ENCODE results near the gene MXRA8. TPM values are rescaled to one million over a fixed set of nuclear protein-coding genes. Genes with fewer than 3 reads are reported as not detected.
A peak's percentile ranks its signal among the peaks of the same experiment; 100 is the strongest.

The MXRA8 gene
- total and polyA plus RNA-seq, 9 of the 15 experiments (the other 6 are each of a cell fraction or from before 2014, with no cell fraction given): 0.66 to 11.3 (median 6.3) TPM

GRCh38 chr1:1354271-1355247, 3.8 kb downstream of the MXRA8 start (continued):
- TF ChIP-seq CCNT2 (IDR thresholded peaks at IDR 0.05; ENCODE audit: borderline replicate concordance, extremely low read depth, insufficient read length, low read depth, low read length): peak; percentile 26

- Histone ChIP-seq H4K20me1 (replicated peaks; ENCODE audit: control insufficient read depth, insufficient read depth, low read length) (peaks cover 3% of the 10 kb centered on the region; the same call in 1 of the 2 replicates), H3K4me3 (no peak overlapping the region), H3K9ac (ENCODE audit: insufficient read depth in 1 of 2, low read depth in 2 of 2, low read length in 2 of 2) (peak overlapping the region in 1 of 2 experiments; percentile 69; a peak in 2 of 4 replicates), H3K36me3 (ENCODE audit: control insufficient read depth, insufficient read depth, low read length) (no peaks in the 10 kb centered on the region), H3K79me2 (ENCODE audit: control insufficient read depth, insufficient read depth, low read length) (peaks cover 16% of the 10 kb centered on the region), H3K4me2 (ENCODE audit: insufficient read depth, low read length) (no peak overlapping the region), H3K9me3 (replicated peaks; ENCODE audit: control insufficient read depth, insufficient read depth, low read depth, low read length) (no peaks in the 10 kb centered on the region), H3K27ac (ENCODE audit: extremely low read depth, low read depth, low read length) (no peak overlapping the region), H3K27me3 (ENCODE audit: control insufficient read depth in 2 of 2, insufficient read depth in 2 of 2, low read length in 2 of 2) (no peaks in the 10 kb centered on the region), H2AFZ (ENCODE audit: low read depth, low read length) (no peak overlapping the region), H3K9me1 (ENCODE audit: control insufficient read depth, insufficient read depth, low read length) (no peaks in the 10 kb centered on the region), H3K4me1 (replicated peaks in 1 of 2; ENCODE audit: control insufficient read depth in 2 of 2, insufficient read depth in 2 of 2, low read length in 2 of 2) (peaks cover 16 to 76% of the 10 kb centered on the region in 2 experiments)
- intact Hi-C loops (cut with micrococcal nuclease) (no loop called here), in situ Hi-C loops (cut with MboI) (no loop called here)
- BruUV-seq (replicated peaks): no TSS peak
- WGBS (ENCODE audit: insufficient coverage, low coverage, missing lambda C conversion rate): 71% methylated on average over 26 of the region's 28 CpGs
- no peak for ATAC-seq
- POLR2A ChIA-PET: interaction anchor here (0.5 to 1.1 kb wide), 4 partner anchors 15 to 141 kb away, joined by 3 read pairs; no protein-coding TSS in a partner anchor
- DNase-seq (ENCODE audit: extremely low read depth in 1 of 4, low spot score in 3 of 4): no peak
- CTCF ChIA-PET (ENCODE audit: low intra/inter-chr PET ratio): no interaction called here
- FAIRE-seq: no peak
- 0 out of 2 replicates have a peak, but pooled peaks have one; percentile 28 for TF ChIP-seq RBFOX2 (IDR thresholded peaks at IDR 0.05; ENCODE audit: low read depth, low read length)
- TF ChIP-seq HSF4 (CRISPR knock-in tag; IDR thresholded peaks at IDR 0.05; ENCODE audit: borderline replicate concordance): no peak
- TF ChIP-seq, protein P1, sequence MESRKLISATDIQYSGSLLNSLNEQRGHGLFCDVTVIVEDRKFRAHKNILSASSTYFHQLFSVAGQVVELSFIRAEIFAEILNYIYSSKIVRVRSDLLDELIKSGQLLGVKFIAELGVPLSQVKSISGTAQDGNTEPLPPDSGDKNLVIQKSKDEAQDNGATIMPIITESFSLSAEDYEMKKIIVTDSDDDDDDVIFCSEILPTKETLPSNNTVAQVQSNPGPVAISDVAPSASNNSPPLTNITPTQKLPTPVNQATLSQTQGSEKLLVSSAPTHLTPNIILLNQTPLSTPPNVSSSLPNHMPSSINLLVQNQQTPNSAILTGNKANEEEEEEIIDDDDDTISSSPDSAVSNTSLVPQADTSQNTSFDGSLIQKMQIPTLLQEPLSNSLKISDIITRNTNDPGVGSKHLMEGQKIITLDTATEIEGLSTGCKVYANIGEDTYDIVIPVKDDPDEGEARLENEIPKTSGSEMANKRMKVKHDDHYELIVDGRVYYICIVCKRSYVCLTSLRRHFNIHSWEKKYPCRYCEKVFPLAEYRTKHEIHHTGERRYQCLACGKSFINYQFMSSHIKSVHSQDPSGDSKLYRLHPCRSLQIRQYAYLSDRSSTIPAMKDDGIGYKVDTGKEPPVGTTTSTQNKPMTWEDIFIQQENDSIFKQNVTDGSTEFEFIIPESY (CRISPR knock-in tag; IDR thresholded peaks at IDR 0.05): peak; percentile 82
- TF ChIP-seq ZNF280B (CRISPR knock-in tag; IDR thresholded peaks at IDR 0.05): no peak
- TF ChIP-seq HMGN3 (IDR thresholded peaks at IDR 0.05; ENCODE audit: borderline replicate concordance, extremely low read depth, insufficient read length, low read depth, low read length): peak; percentile 28
- TF ChIP-seq GABPB1 (CRISPR knock-in tag; IDR thresholded peaks at IDR 0.05): 0 out of 2 replicates have a peak, but pooled peaks have one; percentile 15
- TF ChIP-seq EWSR1 (IDR thresholded peaks at IDR 0.05; ENCODE audit: borderline replicate concordance, low read depth, partially characterized antibody): no peak
- TF ChIP-seq KDM5B (IDR thresholded peaks at IDR 0.05; ENCODE audit: insufficient replicate concordance, low read depth, low read length): peak; percentile 23
- TF ChIP-seq POLR2G (IDR thresholded peaks at IDR 0.05; ENCODE audit: low read depth, low read length): peak; percentile 57
- TF ChIP-seq HNRNPL (IDR thresholded peaks at IDR 0.05; ENCODE audit: low read depth, low read length): 0 out of 2 replicates have a peak, but pooled peaks have one; percentile 27
Observed at GRCh38 chr1:1353389-1354151, 4.8 kb downstream of the MXRA8 start.
